GM12801 (cell line): ENCODE data around the gene SLC10A1.

Source experiments
- CTCF ChIP-seq: IDR thresholded peaks from one replicate; pipeline ENCODE4 v1.5.1; 2011; ENCODE audit warnings: control low read depth; ENCODE audit not compliant: insufficient read length; ENCODE audit errors: extremely low read depth

SLC10A1 gene

GRCh38 chr14:69808919-69809808, 12.1 kb upstream of the SLC10A1 start:
- no peak for TF ChIP-seq CTCF

GRCh38 chr14:69807192-69807591, 10.2 kb upstream of the SLC10A1 start:
- no peak for TF ChIP-seq CTCF

- no peak for TF ChIP-seq CTCF
Observed at GRCh38 chr14:69804902-69805301, 7.9 kb upstream of the SLC10A1 start.

- no peak for TF ChIP-seq CTCF
Observed at GRCh38 chr14:69803753-69804152, 6.7 kb upstream of the SLC10A1 start.

- TF ChIP-seq CTCF: no peak
Observed at GRCh38 chr14:69798339-69798735, 1.3 kb upstream of the SLC10A1 start.

- TF ChIP-seq CTCF: no peak
Observed at GRCh38 chr14:69797573-69798338, 715 bp upstream of the SLC10A1 start.

- TF ChIP-seq CTCF: no peak
Observed at GRCh38 chr14:69795691-69796090, 1.4 kb downstream of the SLC10A1 start.
